GM18858 (cell line): ENCODE data around the gene ADAMTS13.

Source experiments
- ATAC-seq: cut with Tn5 transposase; IDR thresholded peaks from one replicate; pipeline ENCODE4 v1.9.1; 2021; ENCODE audit not compliant: unreplicated experiment

The ADAMTS13 gene

DNA sequence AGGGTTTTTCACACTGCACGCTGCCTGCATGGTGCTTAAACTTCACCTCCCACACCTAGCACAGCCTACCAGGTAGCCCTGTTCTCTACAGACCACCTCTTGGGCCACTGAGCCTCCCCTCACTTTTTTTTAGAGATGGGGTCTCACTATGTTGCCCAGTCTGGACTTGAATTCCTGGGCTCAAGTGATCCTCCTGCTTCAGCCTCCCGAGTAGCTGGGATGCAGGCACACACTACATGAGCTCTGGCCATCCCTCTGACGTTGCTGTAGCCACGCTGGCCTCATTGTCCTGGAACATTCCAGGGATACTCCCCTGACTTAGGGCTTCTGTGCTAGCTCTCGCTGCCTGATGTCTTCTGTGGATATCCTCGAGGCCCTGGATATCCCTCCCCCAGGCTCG, 30.4 kb downstream of the ADAMTS13 start:
- ATAC-seq = no peak

DNA sequence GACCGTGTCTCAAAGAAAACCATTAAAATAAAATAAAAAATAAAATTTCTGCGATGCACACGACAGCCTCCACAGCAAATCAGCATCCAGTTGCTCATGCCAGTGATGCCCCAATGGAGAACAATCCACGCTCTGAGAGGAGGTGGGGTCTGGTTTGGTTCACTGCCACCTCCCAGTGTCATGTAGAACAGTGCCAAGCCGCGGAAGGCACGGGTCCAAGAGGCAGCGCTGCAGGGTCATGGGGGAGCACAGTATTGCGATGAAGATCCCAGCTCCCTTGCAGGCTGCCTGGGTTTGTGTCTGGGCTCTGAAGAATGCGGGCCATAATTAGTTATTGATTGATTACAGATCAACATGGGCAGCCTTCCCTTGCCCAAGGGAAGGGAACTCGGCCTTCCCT, 31.5 kb downstream of the ADAMTS13 start:
- ATAC-seq = no peak

DNA sequence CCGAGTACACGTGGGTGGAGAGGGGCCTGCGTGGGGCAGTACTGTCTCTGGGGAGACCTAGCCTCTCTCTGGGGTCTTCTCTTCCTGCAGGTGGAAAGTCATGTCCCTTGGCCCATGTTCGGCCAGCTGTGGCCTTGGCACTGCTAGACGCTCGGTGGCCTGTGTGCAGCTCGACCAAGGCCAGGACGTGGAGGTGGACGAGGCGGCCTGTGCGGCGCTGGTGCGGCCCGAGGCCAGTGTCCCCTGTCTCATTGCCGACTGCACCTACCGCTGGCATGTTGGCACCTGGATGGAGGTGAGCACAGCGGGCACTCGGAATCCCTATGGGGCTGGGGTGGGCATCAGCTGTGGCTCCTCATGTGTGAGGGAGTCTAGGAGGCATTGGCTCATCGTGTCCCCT, 32.2 kb downstream of the ADAMTS13 start:
- ATAC-seq = no peak

DNA sequence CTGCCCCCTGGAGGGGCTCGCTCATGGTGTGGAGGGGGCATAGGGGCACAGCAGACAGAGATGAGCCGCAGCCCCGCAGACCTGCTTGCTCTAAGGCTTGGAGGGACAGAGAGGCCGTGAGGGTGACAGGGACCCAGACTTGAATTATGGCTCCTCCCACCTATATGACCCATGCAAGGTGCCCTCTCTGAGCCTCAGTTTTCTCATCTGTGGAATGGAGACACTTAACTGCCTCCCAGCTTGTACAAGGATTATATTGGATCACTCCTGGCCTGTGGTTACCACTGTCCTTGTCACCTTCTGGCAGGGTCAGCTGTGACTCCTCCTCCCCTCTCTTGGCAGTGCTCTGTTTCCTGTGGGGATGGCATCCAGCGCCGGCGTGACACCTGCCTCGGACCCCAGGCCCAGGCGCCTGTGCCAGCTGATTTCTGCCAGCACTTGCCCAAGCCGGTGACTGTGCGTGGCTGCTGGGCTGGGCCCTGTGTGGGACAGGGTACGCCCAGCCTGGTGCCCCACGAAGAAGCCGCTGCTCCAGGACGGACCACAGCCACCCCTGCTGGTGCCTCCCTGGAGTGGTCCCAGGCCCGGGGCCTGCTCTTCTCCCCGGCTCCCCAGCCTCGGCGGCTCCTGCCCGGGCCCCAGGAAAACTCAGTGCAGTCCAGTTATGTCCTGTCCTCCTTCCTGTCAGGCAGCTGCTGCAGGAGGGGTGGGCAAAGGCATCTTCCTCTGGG, 32.9 kb downstream of the ADAMTS13 start:
- ATAC-seq = no peak

DNA sequence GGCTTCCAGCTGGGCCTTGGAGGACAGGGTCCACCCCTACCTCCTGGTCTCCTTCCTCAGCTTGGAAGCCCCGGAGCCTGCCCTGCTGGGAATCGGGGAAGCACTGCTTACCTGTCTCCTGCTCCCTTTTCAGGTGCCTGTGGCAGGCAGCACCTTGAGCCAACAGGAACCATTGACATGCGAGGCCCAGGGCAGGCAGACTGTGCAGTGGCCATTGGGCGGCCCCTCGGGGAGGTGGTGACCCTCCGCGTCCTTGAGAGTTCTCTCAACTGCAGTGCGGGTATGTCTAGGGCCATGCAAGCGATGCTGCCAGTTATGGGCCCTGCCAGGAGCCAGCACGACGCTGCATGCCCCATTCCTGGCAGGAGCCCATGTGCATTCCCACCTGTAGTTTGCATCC, 33.8 kb downstream of the ADAMTS13 start:
- no peak for ATAC-seq

DNA sequence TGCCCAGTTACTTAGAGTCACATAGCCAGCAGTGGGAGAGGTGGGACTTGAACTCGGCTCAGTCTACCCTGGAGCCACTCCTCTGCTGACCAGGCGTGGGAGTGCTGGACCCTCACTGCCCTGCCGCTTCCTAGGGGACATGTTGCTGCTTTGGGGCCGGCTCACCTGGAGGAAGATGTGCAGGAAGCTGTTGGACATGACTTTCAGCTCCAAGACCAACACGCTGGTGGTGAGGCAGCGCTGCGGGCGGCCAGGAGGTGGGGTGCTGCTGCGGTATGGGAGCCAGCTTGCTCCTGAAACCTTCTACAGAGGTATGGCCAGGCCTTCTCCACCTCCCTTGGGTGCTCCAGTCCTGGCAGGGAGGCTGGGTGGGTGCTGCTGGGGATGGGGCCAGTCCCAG, 34.2 kb downstream of the ADAMTS13 start:
- ATAC-seq = no peak

DNA sequence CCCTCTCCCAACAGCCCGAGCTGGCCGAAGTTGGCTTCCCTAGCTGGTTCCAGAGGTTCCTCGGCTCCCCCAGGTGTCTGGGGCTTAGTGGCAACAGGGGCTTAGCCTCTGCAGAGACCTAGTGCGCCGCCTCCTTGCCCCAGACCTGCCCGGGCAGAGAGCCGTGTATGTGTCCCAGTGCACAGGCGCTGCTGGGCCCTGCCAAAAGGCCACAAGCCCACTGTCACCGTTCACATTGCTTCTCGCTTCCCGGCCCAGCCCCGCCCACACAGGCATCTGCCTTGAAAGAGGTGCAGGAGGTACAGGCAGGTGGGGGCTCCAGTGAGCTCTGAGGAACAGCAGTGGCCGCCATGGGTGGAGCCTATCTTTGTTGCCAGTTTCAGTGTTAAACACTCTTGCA, 35.1 kb downstream of the ADAMTS13 start:
- ATAC-seq = no peak

DNA sequence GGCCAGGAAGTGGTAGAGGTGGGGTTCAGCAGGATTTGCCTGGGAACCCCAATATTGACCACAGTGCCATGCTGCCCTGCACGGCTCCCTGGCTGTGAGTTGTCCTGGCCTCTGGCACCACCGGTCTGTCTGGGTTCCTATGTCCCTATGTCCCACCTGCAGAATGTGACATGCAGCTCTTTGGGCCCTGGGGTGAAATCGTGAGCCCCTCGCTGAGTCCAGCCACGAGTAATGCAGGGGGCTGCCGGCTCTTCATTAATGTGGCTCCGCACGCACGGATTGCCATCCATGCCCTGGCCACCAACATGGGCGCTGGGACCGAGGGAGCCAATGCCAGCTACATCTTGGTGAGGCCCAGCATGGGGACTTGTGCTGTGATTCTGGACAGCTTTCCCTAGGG, 35.6 kb downstream of the ADAMTS13 start:
- no peak for ATAC-seq

DNA sequence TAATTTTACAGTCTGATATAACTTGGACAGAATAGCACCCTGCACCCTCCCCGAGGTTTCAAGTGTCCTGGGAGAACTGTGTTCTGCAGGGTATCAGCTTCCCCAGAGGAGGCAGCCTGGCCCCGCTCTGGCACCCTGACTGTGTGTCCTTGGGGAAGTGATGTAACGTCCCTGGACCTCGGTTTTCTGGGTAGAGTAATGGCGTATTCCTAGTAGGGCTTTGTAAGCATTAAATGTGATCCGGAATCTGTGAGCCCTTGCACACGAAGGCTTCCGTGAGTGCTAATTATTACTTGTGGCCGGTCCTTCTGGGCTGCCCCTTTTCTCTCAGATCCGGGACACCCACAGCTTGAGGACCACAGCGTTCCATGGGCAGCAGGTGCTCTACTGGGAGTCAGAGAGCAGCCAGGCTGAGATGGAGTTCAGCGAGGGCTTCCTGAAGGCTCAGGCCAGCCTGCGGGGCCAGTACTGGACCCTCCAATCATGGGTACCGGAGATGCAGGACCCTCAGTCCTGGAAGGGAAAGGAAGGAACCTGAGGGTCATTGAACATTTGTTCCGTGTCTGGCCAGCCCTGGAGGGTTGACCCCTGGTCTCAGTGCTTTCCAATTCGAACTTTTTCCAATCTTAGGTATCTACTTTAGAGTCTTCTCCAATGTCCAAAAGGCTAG, 36.6 kb downstream of the ADAMTS13 start:
- no peak for ATAC-seq

DNA sequence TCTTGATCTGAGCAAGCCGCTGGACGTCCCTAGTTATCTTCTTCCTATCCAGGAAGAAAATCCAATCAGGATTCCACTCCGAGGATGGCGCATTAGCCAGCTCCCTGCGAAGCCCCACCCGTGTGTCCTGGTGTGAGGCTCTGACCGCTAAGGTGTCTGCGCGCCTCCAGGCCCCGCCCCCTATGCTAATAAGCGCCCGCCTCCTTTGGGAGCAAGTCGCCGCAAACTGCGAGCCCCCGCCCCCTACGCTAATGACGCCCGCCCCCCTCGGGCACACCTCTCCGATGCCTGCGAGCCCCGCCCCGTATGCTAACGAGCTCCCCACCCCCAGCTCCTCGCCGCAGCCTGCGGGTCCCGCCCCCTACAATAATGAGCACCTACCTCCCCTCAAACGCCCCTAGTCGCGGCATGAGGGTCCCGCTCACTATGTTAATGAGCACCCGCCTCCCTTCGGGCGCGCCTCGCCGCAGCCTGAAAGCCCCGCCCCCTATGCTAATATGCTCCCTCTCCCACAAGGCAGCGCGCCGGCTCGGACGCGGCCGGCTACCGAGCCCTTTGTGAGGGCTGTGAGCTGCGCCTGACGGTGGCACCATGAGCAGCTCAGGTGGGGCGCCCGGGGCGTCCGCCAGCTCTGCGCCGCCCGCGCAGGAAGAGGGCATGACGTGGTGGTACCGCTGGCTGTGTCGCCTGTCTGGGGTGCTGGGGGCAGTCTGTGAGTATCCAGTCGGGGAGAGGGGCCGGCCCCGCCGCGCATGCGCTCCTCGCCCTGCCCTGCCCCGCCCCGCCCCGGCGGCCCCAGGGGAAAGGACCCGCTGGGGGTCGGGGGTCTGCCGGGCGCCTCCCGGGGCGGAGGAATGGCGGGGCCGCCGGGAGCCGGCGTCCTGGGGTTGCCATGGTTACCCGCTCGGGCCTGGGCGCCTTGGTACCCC, 37.6 kb downstream of the ADAMTS13 start, which contains the start of gene CACFD1:
TSS of gene CACFD1 (plus strand) at position 503 of the 929 bp plus-strand sequence. CDS start at position 592, 89 bp downstream.
- peak; percentile 67 for ATAC-seq

DNA sequence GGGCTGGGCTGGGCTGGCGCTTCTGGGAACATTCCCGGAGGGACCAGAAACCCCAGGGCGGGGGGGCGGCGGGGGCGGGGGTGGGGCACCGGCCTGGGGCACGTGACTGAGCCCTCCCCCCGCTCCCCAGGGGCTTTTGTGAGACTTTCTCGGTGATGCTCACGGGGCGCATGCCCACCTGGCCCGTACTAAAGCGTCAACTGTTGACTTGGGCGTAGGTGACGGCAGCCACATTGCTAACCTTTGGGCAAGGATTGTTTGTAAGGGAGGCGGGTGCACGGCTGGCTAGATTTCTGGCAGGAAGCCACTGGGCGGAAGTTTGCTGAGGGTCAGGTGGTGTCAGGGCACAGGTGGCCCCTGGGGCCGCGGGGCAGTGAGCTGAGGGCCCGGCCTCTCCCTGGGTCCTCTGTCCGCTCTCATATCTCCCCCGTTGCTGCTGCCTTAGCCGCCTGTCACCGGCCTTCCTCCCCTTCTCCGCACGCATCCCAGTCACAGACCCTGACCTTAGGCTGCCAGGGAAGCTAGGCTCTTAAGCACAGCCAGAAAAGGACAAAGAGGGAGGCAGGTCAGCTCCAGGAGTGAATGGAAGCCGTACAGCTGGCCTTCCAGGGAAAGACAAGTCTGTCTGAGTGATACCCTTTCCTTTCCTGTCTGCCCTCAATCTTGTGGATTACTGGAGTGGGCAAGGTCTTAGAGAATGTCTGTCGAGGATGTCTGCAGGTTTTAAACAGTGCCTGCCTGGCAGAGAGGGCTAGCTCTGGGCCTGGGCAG, 38.4 kb downstream of the ADAMTS13 start:
- ATAC-seq = peak; percentile 16

DNA sequence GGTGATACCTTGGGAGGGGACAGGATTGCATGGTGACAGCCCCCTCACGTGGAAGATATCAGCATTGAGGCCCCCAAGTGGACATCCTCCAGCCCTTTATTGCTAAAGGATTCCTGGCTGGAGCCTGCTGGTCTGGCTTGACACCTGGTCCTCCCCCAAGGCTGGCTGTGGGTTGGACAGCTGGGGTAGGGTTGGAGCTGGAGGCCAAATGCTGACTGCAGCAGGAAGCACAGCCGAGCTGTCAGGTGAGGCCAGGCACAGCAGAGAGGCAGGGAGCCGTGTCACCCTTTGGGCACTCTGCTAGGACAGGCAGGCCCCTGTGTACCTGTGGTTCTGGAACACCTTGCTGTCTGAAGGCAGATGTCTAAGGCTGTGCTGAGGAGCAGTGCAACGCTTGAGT, 39.8 kb downstream of the ADAMTS13 start:
- ATAC-seq = no peak

DNA sequence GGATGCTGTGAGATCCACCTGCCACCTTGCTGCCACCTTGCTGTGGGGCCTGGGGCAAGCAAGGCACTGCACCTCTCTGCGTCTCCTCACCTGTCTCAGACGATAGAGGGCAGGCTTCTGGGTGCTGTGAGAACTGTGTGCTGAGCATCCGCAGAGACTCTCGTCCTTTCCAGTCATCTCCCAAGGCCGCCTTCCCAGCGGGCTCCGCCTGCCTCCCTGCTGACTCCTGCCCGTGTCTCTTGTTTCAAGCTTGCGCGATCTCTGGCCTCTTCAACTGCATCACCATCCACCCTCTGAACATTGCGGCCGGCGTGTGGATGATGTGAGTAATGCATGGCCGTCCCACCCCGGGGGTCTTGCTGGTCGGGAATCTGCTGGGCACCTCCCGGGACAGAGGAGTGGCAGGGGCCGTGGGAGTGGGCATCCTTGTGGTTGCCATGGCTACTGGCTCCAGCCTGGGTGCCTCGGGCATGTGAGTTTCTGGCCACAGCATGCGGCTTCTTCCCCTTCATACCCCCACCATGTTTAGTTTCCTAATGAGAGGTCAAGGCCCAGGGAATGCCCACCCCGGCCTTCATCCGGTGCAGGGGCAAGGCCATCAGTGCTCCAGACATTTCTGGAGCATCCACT, 41.2 kb downstream of the ADAMTS13 start:
- no peak for ATAC-seq

DNA sequence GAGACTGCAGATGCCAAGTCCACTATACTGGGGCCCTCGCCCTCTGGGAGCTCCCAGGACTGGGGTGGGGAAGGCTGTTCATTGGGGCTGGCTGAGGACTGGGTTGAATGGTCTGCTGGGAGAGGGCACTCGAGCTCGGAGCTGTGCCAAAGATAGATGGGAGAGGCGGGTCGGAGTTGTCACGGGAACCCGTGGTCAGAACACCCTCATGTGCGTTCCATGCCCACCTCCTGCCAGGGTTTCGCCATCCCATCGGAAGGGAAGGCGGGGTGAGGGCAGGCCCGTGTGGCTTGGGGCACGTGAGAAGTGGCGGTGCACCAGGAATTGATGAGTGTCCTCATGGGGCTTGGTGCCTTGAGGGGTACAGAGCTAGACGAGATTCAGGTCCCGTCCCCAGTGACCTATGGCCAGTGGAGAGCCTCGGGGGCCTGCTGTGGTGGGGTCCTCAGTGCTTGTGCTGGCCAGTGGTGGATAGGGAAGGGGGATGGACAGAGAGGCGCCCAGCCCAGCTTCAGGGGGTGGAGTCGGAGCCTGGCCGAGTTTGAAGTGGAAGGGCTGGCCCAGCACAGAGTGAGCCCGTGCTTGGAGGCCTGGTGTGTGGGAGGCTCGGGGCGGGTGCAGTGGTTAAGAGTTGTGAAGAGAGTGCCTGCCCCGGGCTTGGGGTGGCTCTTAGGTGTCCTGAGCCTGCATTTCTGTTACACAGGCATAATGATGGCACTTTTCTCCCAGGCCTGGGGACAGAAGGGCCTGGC, 41.9 kb downstream of the ADAMTS13 start:
- no peak for ATAC-seq

DNA sequence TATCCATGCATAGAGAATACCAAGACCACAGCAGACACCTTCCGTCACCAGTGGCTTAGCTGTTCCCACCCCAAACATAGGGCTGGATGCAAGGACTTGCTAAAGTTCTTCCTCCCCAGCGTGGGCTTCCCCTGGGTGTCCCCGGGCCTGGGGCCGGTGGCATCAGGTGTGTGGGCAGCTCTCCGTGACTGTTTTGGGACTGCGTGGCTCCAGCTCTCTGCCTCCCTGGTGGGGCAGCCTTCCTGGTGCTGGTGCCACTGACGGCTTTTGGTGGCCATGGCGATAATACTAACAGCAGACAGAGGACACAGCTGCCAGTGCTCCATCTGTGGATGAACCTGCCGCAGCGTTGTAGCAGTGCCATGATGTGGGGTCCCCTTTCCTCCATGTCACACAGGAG, 42.5 kb downstream of the ADAMTS13 start:
- no peak for ATAC-seq

DNA sequence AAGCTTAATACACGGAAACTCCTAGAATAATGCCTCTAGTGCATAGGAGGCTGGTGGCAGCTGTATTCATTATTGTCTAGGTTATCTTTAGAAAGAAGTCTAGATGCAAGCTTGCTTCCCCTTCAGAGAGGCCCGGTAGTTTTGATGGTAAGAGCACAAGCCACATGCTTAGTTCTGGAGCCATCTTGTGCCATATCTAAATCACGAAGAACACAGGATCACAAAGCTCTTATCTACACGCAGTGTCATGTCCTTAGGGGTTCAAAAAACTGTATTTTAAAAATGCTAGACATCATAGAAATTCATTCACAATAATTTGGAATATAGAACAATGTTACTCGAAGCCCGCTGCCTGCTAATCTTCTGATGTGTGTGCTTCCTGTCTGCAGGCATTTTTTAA, 43.8 kb downstream of the ADAMTS13 start:
- ATAC-seq = no peak

DNA sequence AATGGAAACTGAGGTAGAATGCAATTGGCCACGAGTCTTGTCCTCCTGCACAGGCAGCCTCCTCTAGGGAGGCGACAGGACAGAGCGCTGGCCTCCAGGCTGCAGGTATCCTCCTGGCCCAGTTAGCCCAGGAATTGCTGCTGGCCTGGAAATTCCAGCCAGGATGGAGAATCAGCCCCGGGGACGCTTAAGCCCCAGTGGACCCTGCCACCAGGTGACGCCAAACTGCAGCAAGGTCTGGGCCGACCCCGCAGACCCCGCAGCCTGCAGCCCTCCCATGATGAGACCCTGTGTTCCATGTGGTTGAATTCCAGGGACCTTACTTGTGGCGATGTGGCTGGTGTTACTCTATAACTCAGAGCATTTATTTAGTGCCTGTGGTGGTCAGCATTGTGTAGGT, 44.9 kb downstream of the ADAMTS13 start:
- no peak for ATAC-seq

DNA sequence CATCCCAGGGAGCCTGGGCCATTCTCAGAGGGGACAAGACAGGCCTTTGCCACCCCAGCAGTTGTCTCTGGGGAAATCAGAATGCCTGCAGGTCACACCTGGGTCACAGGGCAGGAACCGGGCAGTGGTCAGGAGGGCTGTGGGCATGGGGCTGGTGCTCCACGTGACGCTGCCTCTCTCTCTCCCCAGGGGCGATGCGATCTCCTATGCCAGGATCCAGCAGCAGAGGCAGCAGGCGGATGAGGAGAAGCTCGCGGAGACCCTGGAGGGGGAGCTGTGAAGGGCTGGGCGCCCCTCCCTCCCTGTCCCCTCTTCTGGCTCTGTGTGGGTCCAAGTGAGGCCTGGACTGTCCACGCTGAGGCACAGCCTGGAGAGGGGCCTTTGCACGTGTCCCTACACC, 46.2 kb downstream of the ADAMTS13 start:
- ATAC-seq = no peak

DNA sequence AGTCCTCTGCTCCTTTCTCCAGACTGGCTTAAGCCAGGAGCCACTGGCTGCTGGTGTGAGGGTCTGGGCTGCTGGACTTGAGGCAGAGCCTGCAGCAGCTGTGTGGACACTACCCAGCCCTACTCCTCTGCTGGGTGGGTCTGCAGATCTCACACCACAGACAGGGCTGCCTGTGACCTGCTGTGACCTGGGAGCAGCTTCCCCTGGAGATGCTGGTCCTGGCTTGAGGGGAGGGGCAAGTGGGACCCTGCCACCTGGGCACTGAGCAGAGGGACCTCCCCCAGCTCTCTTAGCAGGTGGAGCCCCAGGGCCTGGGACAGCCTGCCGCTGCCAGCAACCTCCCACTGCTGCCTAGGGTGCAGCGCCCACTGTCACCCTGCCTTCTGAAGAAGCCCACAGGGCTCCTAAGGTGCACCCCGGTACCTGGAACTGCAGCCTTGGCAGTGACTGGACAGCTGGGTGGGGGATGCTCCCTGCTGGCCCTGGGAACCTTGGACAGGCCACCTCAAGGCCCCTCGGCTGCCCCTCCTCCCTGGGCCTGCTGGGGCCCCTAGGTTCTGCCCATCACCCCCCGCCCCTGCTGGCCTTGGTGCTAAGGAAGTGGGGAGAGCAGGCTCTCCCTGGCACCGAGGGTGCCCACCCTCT, 46.7 kb downstream of the ADAMTS13 start:
- no peak for ATAC-seq
